Measurements from ENCODE around the gene HELZ. TPM values are rescaled to one million over a fixed set of nuclear protein-coding genes. Genes with fewer than 3 reads are reported as not detected.

The HELZ gene
- total RNA-seq, 1 donor: 247 TPM

DNA sequence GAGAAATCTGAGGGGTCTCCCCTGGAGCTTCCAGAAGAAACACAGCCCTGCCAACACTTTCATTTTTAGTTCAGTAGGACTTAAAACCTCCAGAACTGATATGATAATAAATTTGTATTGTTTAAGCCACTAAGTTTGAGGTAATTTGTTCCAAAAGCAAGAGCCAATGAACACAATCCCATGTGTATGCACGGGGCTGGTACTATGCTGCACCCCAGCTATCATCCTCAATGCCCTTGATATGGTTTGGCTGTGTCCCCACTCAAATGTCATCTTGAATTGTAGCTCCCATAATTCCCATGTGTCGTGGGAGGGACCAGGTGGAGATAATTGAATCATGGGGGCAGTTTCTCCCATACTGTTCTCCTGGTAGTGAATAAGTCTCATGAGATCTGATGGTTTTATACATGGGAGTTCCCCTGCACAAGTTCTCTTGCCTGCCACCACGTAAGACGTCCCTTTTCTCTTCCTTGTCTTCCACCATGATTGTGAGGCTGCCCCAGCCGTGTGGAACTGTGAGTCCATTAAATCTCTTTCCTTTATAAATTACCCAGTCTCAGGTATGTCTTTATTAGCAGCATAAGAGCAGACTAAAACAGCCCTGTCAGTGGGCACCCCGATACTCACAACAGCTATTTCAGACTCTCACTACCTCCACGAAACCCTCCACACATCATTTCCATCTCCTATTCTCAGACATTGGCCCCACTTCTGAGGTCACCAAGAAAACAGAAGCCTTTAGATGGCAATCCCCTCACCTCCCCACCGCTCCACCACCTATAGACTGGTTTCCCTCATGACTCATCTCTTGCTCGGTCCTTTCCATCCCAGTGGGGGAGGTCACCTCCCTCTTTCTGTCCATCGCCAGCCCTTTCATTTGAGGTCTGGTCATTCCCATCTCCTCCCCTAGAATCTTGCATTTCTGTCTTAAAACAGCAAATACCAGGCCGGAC is 209.6 kb downstream of the HELZ start:
- H3K4me3 ChIP-seq (ENCODE audit: low read length): no peak overlapping the region
- no peaks in the 10 kb centered on the region for H3K4me1 ChIP-seq (ENCODE audit: insufficient read depth, low read length)
- no peaks in the 10 kb centered on the region for H3K9me3 ChIP-seq (ENCODE audit: low read depth, low read length)
- H3K27me3 ChIP-seq (ENCODE audit: insufficient read depth, low read length): no peaks in the 10 kb centered on the region

DNA sequence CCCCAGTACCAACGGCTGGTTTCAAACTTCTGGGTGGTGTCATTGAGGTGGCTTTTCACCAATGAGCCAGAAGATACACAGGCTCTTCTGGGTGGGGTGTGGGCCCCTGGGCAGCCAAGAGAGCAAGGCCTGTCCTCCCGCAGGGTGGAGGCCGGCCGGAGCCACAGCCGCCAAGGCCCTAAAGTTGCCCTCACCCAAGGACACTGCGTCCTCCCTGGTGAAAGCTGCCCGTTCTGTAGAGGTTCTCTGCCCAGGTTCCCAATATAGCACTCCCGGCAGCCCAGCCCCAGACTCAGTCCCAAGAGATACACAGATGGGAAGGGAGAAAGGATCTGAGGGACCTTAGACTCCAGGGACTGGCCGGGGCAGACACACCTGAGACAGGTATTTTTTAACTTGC is 211.4 kb downstream of the HELZ start:
- no peaks in the 10 kb centered on the region for H3K4me1 ChIP-seq (ENCODE audit: insufficient read depth, low read length)

DNA sequence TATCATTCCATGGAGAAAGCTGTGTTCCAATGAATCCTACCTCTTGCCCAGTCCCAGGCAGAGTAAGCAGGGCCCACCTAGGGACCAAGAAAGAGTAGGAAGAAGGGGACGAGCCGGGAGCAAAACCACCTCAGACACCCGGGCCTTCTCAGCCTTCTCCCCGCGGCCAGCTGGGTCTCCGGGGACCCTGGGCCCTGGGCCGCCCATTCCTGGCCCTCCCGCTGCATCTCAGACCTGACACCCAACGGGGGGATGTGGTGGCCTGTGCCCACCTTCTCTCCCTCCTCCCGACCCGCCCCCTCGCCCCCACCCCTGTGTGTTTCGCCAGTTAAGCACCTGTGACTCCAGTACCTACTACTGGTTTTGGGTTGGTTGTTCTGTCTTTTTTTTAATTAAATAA is 212.0 kb downstream of the HELZ start:
- H3K4me3 ChIP-seq (ENCODE audit: low read length): no peak overlapping the region
- H3K27me3 ChIP-seq (ENCODE audit: insufficient read depth, low read length): no peaks in the 10 kb centered on the region
- no peaks in the 10 kb centered on the region for H3K9me3 ChIP-seq (ENCODE audit: low read depth, low read length)
- H3K4me1 ChIP-seq (ENCODE audit: insufficient read depth, low read length): no peaks in the 10 kb centered on the region

More for the DNA sequence above, 211.4 kb downstream of the HELZ start:
- H3K27me3 ChIP-seq (ENCODE audit: insufficient read depth, low read length): no peaks in the 10 kb centered on the region
- no peaks in the 10 kb centered on the region for H3K9me3 ChIP-seq (ENCODE audit: low read depth, low read length)
- no peak overlapping the region for H3K4me3 ChIP-seq (ENCODE audit: low read length)

DNA sequence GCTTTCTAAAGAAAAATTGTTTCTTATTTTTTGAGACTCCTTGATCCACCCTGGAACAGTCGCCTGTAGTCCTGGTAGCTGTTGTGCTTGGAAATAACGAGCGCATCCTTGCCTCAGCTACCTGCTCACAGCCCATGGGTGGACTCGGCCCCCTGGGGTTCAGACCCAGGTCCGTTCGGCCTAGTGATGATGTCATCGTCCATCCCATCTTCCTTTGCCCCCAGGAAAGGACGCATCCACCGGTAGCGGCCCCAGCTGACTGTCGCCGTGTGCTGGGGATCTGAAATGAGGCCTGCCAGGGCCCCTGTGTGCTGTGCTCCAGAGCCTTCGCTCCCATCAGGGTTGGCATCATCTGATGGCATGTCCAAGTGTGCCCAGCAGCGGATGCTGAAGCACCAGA is 212.6 kb downstream of the HELZ start:
- no peaks in the 10 kb centered on the region for H3K27me3 ChIP-seq (ENCODE audit: insufficient read depth, low read length)

DNA sequence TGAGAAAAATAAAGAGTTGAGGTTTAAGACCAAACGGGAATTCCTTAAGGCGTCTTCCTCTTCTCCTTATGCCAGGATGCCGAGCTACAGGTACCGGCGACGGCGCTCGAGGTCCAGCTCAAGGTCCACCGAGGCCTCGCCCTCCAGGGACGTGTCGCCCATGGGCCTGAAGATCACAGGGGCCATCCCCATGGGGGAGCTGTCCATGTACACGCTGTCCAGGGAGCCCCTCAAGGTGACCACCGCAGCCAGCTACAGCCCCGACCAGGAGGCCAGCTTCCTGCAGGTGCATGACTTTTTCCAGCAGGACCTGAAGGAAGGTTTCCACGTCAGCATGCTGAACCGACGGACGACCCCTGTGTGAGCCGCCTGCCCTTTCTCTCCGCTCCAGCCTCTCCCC is 214.4 kb downstream of the HELZ start:
- no peak overlapping the region for H3K4me3 ChIP-seq (ENCODE audit: low read length)
- no peaks in the 10 kb centered on the region for H3K27me3 ChIP-seq (ENCODE audit: insufficient read depth, low read length)
- H3K9me3 ChIP-seq (ENCODE audit: low read depth, low read length): no peaks in the 10 kb centered on the region
- H3K4me1 ChIP-seq (ENCODE audit: insufficient read depth, low read length): no peaks in the 10 kb centered on the region

More for the DNA sequence above, 212.6 kb downstream of the HELZ start:
- H3K9me3 ChIP-seq (ENCODE audit: low read depth, low read length): no peaks in the 10 kb centered on the region
- H3K4me3 ChIP-seq (ENCODE audit: low read length): no peak overlapping the region
- no peaks in the 10 kb centered on the region for H3K4me1 ChIP-seq (ENCODE audit: insufficient read depth, low read length)

DNA sequence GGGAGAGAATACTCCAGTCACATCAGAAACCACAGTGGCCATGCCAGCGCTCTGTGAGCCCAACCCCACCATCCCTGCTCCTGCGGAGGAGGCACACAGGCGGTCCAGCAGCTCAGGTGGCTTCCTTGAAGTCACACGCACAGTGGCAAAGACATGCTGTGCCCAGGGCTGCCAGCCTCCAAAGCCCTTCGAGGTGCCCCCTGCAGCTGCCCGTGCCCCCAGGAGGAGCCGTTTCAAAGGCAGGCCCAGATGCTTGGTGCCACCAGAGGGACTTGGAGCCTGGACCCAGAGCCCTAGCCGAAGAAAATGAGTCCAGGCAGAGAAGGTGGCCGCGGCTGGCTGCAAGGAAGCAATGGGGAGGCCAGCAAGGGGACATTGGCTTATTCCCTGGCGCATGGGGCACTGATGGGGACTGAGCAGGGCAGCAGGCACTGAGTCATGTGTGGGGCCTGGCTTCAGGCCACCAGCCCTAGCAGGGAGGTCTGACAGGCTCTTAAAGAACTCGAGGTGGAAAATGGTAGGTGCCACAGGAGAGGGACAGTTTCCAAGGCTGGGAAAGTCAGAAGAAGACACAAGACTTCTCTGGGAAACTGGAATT is 217.9 kb downstream of the HELZ start:
- no peaks in the 10 kb centered on the region for H3K4me1 ChIP-seq (ENCODE audit: insufficient read depth, low read length)
- H3K4me3 ChIP-seq (ENCODE audit: low read length): no peak overlapping the region
- H3K27me3 ChIP-seq (ENCODE audit: insufficient read depth, low read length): no peaks in the 10 kb centered on the region
- H3K9me3 ChIP-seq (ENCODE audit: low read depth, low read length): no peaks in the 10 kb centered on the region

DNA sequence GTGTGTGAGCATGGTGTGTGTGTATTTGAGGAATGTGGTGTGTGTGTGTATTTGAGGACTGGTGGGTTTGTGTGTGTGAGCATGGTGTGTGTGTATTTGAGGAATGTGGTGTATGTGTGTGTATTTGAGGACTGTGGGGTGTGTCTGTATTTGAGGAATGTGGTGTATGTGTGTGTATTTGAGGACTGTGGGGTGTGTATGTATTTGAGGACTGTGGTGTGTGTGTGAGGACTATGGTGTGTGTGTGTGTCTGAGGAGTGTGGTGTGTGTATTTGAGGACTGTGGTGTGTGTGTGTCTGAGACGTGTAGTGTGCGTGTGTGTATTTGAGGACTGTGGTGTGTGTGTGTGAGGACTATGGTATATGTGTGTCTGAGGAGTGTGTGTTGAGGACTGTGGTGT is 218.7 kb downstream of the HELZ start:
- Histone ChIP-seq H3K9me3 (ENCODE audit: low read depth, low read length) (no peaks in the 10 kb centered on the region), H3K4me1 (ENCODE audit: insufficient read depth, low read length) (no peaks in the 10 kb centered on the region), H3K4me3 (ENCODE audit: low read length) (no peak overlapping the region), H3K27me3 (ENCODE audit: insufficient read depth, low read length) (no peaks in the 10 kb centered on the region)

DNA sequence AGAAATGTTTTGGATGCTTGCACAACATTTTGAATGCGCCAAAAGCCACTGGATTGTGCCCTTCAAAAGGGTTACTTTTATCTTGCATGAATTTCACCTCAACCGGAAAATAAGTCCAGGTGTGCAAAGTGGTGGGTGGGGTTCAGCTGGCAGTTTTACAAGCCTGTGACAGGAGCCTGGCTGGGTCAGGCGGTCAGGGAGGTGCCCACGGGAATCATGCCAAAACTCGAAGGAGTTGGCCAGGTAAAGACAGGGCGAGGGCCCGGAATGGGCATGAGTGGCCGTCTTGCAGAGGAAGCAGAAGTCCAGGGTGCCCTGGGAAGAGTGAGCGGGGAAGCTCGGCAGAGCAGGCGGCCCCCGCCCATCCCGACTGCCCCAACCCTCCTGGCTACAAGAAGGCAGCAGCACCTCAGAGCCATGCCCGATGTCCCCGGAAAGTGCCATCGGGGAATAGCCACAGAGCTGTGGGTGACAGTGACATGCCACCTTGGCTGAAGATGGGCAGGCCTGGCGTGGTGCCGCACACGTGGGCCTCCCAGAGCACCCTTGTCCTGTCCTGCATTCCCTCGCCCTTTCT is 219.7 kb downstream of the HELZ start:
- Histone ChIP-seq H3K4me1 (ENCODE audit: insufficient read depth, low read length) (no peaks in the 10 kb centered on the region), H3K9me3 (ENCODE audit: low read depth, low read length) (no peaks in the 10 kb centered on the region), H3K27me3 (ENCODE audit: insufficient read depth, low read length) (no peaks in the 10 kb centered on the region), H3K4me3 (ENCODE audit: low read length) (no peak overlapping the region)

DNA sequence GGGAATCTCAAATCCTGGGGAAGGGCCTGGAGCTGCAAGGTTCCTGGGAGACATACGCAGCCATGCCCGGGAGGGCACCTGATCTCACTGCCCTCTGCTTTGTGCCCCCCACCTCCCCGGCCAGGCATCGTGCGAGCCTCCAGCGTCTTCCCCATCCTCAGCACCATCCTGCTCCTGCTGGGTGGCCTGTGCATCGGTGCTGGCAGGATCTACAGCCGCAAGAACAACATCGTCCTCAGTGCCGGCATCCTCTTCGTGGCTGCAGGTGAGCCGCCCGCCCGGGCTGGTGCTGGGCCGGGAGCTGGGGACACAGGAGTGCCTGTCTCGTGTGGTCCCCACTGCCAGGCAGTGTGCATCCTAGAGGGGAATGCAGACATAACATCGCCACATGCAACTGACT is 220.3 kb downstream of the HELZ start:
- Histone ChIP-seq H3K4me3 (ENCODE audit: low read length) (no peak overlapping the region), H3K4me1 (ENCODE audit: insufficient read depth, low read length) (no peaks in the 10 kb centered on the region), H3K27me3 (ENCODE audit: insufficient read depth, low read length) (no peaks in the 10 kb centered on the region), H3K9me3 (ENCODE audit: low read depth, low read length) (no peaks in the 10 kb centered on the region)

DNA sequence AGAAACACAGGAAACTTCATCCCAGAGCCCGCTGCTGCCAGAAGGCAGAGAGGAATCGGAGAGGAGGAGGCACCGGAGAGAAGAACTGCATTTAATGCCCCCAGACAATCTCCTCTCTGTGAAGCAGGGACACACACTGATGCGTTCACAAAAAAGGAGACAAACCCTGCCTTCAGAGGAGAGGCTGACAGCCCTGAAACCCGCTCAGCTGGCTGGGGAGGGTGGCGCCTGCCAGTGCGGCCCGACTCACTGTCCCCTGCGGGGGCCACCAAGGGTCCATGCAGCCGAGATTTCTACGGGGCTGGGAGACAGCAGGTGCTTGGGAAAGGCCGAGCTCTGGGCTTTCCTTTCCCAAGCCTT is 222.6 kb downstream of the HELZ start:
- no peaks in the 10 kb centered on the region for H3K9me3 ChIP-seq (ENCODE audit: low read depth, low read length)
- no peaks in the 10 kb centered on the region for H3K27me3 ChIP-seq (ENCODE audit: insufficient read depth, low read length)
- no peaks in the 10 kb centered on the region for H3K4me1 ChIP-seq (ENCODE audit: insufficient read depth, low read length)
- no peak overlapping the region for H3K4me3 ChIP-seq (ENCODE audit: low read length)

DNA sequence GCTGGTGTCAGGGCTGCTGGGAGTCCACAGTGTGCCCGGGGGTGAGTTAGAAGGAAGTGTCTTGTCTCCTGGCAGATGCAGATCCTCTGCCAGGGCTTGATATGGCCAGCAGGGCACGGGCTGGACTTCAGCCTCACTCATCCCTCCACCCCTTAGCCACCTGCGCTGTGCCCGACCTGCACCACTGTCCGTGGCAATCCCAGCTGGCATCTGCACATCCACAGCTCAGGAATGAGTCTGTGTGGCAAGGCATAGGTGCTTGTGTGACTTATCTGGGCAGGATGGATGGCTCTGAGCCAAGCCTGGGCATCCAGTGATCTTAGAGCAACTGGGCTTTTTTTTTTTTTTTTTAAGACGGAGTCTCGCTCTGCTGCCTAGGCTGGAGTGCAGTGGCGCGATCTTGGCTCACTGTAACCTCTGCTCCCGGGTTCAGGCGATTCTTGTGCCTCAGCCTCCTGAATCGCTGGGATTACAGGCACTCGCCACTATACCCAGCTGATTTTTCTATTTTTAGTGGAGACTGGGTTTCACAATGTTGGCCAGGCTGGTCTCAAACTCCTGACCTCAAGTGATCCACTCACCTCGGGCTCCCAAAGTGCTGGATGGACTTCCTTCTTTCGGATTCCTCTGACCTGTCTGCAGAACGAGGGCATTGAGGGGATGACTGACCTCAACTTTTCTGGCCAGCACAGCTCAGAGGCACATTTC is 223.1 kb downstream of the HELZ start:
- no peak overlapping the region for H3K4me3 ChIP-seq (ENCODE audit: low read length)
- no peaks in the 10 kb centered on the region for H3K9me3 ChIP-seq (ENCODE audit: low read depth, low read length)
- H3K4me1 ChIP-seq (ENCODE audit: insufficient read depth, low read length): no peaks in the 10 kb centered on the region
- H3K27me3 ChIP-seq (ENCODE audit: insufficient read depth, low read length): no peaks in the 10 kb centered on the region

DNA sequence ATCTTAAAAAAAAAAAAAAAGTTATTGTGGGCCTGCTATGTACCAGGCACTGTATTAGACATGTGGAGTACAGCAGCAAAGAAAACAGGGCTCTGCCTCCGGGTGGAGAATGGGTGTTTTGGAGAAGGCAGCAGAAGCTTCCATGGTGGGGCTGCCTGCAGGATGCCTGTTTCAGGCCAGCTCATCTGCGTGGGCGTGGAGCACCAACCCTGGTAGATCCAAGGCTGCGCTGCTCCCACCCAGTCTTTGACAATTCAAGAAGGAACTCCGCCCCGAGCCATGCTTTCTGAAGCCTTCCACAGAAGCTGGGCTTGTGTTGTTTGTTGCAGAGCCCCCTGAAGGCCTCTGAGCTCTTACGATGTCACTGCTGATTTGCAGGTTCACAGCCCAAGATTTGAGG is 223.8 kb downstream of the HELZ start:
- no peaks in the 10 kb centered on the region for H3K9me3 ChIP-seq (ENCODE audit: low read depth, low read length)
- no peaks in the 10 kb centered on the region for H3K4me1 ChIP-seq (ENCODE audit: insufficient read depth, low read length)
- H3K27me3 ChIP-seq (ENCODE audit: insufficient read depth, low read length): no peaks in the 10 kb centered on the region
- H3K4me3 ChIP-seq (ENCODE audit: low read length): no peak overlapping the region
